Measurements from ENCODE around the gene MEG3. TPM values are rescaled to one million over a fixed set of nuclear protein-coding genes. Genes with fewer than 3 reads are reported as not detected.

MEG3 gene
- total RNA-seq, 1 donor from 2014 or later = 32.3 TPM

GRCh38 chr14:100839681-100840111 lies 13.8 kb downstream of the MEG3 start:
- H3K4me3 Mint-ChIP-seq (ENCODE audit: low read depth) = no peak overlapping the region
- peaks cover 65% of the 10 kb centered on the region for H3K4me1 Mint-ChIP-seq (ENCODE audit: low read depth)
- no peak for DNase-seq (ENCODE audit: low spot score, unreplicated experiment)
- H3K27ac Mint-ChIP-seq = peak overlapping the region; percentile 95
- H3K36me3 Mint-ChIP-seq (ENCODE audit: insufficient read depth) = no peaks in the 10 kb centered on the region
- TF ChIP-seq CTCF (IDR thresholded peaks at IDR 0.05; ENCODE audit: unreplicated experiment) = no peak
- no peaks in the 10 kb centered on the region for H3K9me3 Mint-ChIP-seq (ENCODE audit: low read depth)
- no peaks in the 10 kb centered on the region for H3K27me3 Mint-ChIP-seq

GRCh38 chr14:100840286-100841065 lies 14.6 kb downstream of the MEG3 start:
- H3K9me3 Mint-ChIP-seq (ENCODE audit: low read depth) = no peaks in the 10 kb centered on the region
- H3K4me1 Mint-ChIP-seq (ENCODE audit: low read depth) = peaks cover 61% of the 10 kb centered on the region
- H3K27ac Mint-ChIP-seq = peak overlapping the region; percentile 95
- no peak overlapping the region for H3K4me3 Mint-ChIP-seq (ENCODE audit: low read depth)
- H3K36me3 Mint-ChIP-seq (ENCODE audit: insufficient read depth) = no peaks in the 10 kb centered on the region
- DNase-seq (ENCODE audit: low spot score, unreplicated experiment) = no peak
- H3K27me3 Mint-ChIP-seq = no peaks in the 10 kb centered on the region
- no peak for TF ChIP-seq CTCF (IDR thresholded peaks at IDR 0.05; ENCODE audit: unreplicated experiment)

GRCh38 chr14:100841066-100841760 lies 15.3 kb downstream of the MEG3 start:
- DNase-seq (ENCODE audit: low spot score, unreplicated experiment) = no peak
- no peak overlapping the region for H3K4me3 Mint-ChIP-seq (ENCODE audit: low read depth)
- no peak for TF ChIP-seq CTCF (IDR thresholded peaks at IDR 0.05; ENCODE audit: unreplicated experiment)
- no peaks in the 10 kb centered on the region for H3K9me3 Mint-ChIP-seq (ENCODE audit: low read depth)
- no peaks in the 10 kb centered on the region for H3K36me3 Mint-ChIP-seq (ENCODE audit: insufficient read depth)
- no peaks in the 10 kb centered on the region for H3K27me3 Mint-ChIP-seq
- peaks cover 58% of the 10 kb centered on the region for H3K4me1 Mint-ChIP-seq (ENCODE audit: low read depth)
- peak overlapping the region; percentile 95 for H3K27ac Mint-ChIP-seq

- DNase-seq (ENCODE audit: low spot score, unreplicated experiment) = no peak
- Mint-ChIP-seq H3K4me3 (ENCODE audit: low read depth) (no peak overlapping the region), H3K9me3 (ENCODE audit: low read depth) (no peaks in the 10 kb centered on the region), H3K4me1 (ENCODE audit: low read depth) (peaks cover 56% of the 10 kb centered on the region), H3K27ac (peak overlapping the region; percentile 92), H3K27me3 (no peaks in the 10 kb centered on the region), H3K36me3 (ENCODE audit: insufficient read depth) (no peaks in the 10 kb centered on the region)
- TF ChIP-seq CTCF (IDR thresholded peaks at IDR 0.05; ENCODE audit: unreplicated experiment) = no peak
Measured at GRCh38 chr14:100841761-100842403, 16.0 kb downstream of the MEG3 start.

- peaks cover 52% of the 10 kb centered on the region for H3K4me1 Mint-ChIP-seq (ENCODE audit: low read depth)
- H3K4me3 Mint-ChIP-seq (ENCODE audit: low read depth) = no peak overlapping the region
- DNase-seq (ENCODE audit: low spot score, unreplicated experiment) = no peak
- no peak for TF ChIP-seq CTCF (IDR thresholded peaks at IDR 0.05; ENCODE audit: unreplicated experiment)
- peak overlapping the region; percentile 92 for H3K27ac Mint-ChIP-seq
- H3K36me3 Mint-ChIP-seq (ENCODE audit: insufficient read depth) = no peaks in the 10 kb centered on the region
- H3K27me3 Mint-ChIP-seq = no peaks in the 10 kb centered on the region
- H3K9me3 Mint-ChIP-seq (ENCODE audit: low read depth) = no peaks in the 10 kb centered on the region
Measured at GRCh38 chr14:100842799-100843198, 16.9 kb downstream of the MEG3 start.

Data from progenitor cell of endocrine pancreas (in vitro differentiated cells).